Neuronal stem cell (in vitro differentiated cells): Measurements from ENCODE around the gene TMEM221.

Experiments
- DNase-seq: peaks from one replicate; pipeline ENCODE4 v3.0.0-alpha.2; 2013; ENCODE audit warnings: low spot score
- H2AFZ ChIP-seq: one replicate; pipeline ENCODE4 v1.6.1; 2013; ENCODE audit warnings: mild to moderate bottlenecking, low read length, inconsistent platforms
- H2AK5ac ChIP-seq: 2 replicates; pipeline ENCODE4 v1.6.1; 2013; ENCODE audit warnings: low read depth, mild to moderate bottlenecking, inconsistent platforms, low read length, moderate library complexity, mixed read lengths
- H2BK120ac ChIP-seq: 2 replicates; pipeline ENCODE4 v1.6.1; 2013; ENCODE audit warnings: low read depth, mild to moderate bottlenecking, inconsistent platforms, low read length, moderate library complexity, mixed read lengths
- H2BK12ac ChIP-seq: one replicate; pipeline ENCODE4 v1.6.1; 2013; ENCODE audit warnings: low read length, inconsistent platforms
- H2BK15ac ChIP-seq: 2 replicates; pipeline ENCODE4 v1.6.1; 2013; ENCODE audit warnings: mild to moderate bottlenecking, low read length, inconsistent platforms, mixed read lengths
- H2BK5ac ChIP-seq: one replicate; pipeline ENCODE4 v1.6.1; 2013; ENCODE audit warnings: inconsistent platforms, mild to moderate bottlenecking, low read length, moderate library complexity
- H3K14ac ChIP-seq: one replicate; pipeline ENCODE4 v1.6.1; 2013; ENCODE audit warnings: low read length, inconsistent platforms
- H3K18ac ChIP-seq: 2 replicates; pipeline ENCODE4 v1.6.1; 2013; ENCODE audit warnings: low read length, inconsistent platforms
- H3K23ac ChIP-seq: 2 replicates; pipeline ENCODE4 v1.6.1; 2013; ENCODE audit warnings: low read depth, mild to moderate bottlenecking, mixed read lengths, low read length, inconsistent platforms; ENCODE audit not compliant: poor library complexity
- H3K27ac ChIP-seq: replicated peaks from 3 replicates; pipeline ENCODE4 v1.5.1; 2013; ENCODE audit warnings: low read length, inconsistent platforms
- H3K27me3 ChIP-seq, 3 experiments: 2 replicates each; pipeline ENCODE4 v1.6.1; 2013; ENCODE audit warnings: low read length in 3 of 3, mild to moderate bottlenecking in 2 of 3, inconsistent platforms in 1 of 3, low read depth in 1 of 3, mixed read lengths in 1 of 3, moderate library complexity in 1 of 3; ENCODE audit not compliant: control insufficient read depth in 3 of 3, insufficient read depth in 3 of 3
- H3K36me3 ChIP-seq, 2 donors: replicated peaks in 1 of 2; 2 replicates each; pipeline ENCODE4 v1.6.1; 2013; ENCODE audit warnings: low read length in 2 of 2; ENCODE audit not compliant: control insufficient read depth in 2 of 2, insufficient read depth in 2 of 2
- H3K4ac ChIP-seq: 2 replicates; pipeline ENCODE4 v1.6.1; 2013; ENCODE audit warnings: inconsistent platforms, mild to moderate bottlenecking, low read length, moderate library complexity
- H3K4me1 ChIP-seq, 2 donors: 1 replicate in 1 of 2; 2 replicates in 1 of 2; pipeline ENCODE4 v1.6.1; 2013; ENCODE audit warnings: low read length in 2 of 2, low read depth in 1 of 2; ENCODE audit not compliant: control insufficient read depth in 2 of 2, insufficient read depth in 1 of 2
- H3K4me2 ChIP-seq: one replicate; pipeline ENCODE4 v1.6.1; 2013; ENCODE audit warnings: mild to moderate bottlenecking, low read length, inconsistent platforms; ENCODE audit not compliant: insufficient read depth, poor library complexity, severe bottlenecking
- H3K4me3 ChIP-seq, 2 donors: 2 replicates each; pipeline ENCODE4 v1.5.1; 2013; ENCODE audit warnings: low read length in 2 of 2, mild to moderate bottlenecking in 2 of 2, inconsistent platforms in 1 of 2, moderate library complexity in 1 of 2
- H3K79me1 ChIP-seq: one replicate; pipeline ENCODE4 v1.6.1; 2013; ENCODE audit warnings: low read depth, mild to moderate bottlenecking, inconsistent platforms, low read length, moderate library complexity
- H3K9ac ChIP-seq: one replicate; pipeline ENCODE4 v1.6.1; 2013; ENCODE audit warnings: mild to moderate bottlenecking, low read depth, low read length, inconsistent platforms; ENCODE audit not compliant: poor library complexity
- H3K9me3 ChIP-seq, 2 donors: replicated peaks in 1 of 2; 2 replicates each; pipeline versions ENCODE3 to v1.6.1; 2013; ENCODE audit warnings: low read length in 2 of 2, mild to moderate bottlenecking in 2 of 2, inconsistent platforms in 1 of 2, low read depth in 1 of 2, mixed read lengths in 1 of 2, moderate library complexity in 1 of 2; ENCODE audit not compliant: control insufficient read depth in 2 of 2, insufficient read depth in 1 of 2
- H4K8ac ChIP-seq: one replicate; pipeline ENCODE4 v1.6.1; 2013; ENCODE audit warnings: low read depth, mild to moderate bottlenecking, inconsistent platforms, low read length, moderate library complexity
- H4K91ac ChIP-seq: one replicate; pipeline ENCODE4 v1.6.1; 2013; ENCODE audit warnings: low read length, low read depth, mild to moderate bottlenecking, inconsistent platforms; ENCODE audit not compliant: poor library complexity
- WGBS, 2 donors: extraction: QIAGEN DNeasy Blood & Tissue Kit; methylation state at CpG; one replicate each; pipeline ENCODE4 v1.1.7; 2013; ENCODE audit warnings: missing lambda C conversion rate in 2 of 2, mixed read lengths in 1 of 2; ENCODE audit not compliant: insufficient read length in 2 of 2, insufficient replicate concordance in 1 of 2; ENCODE audit errors: extremely low coverage in 2 of 2; 5-methylcytosine and 5-hydroxymethylcytosine counted together

Gene TMEM221

GRCh38 chr19:17447704-17448130 is 751 bp downstream of the TMEM221 start:
- H3K4me3 ChIP-seq: peak overlapping the region; percentile 54 to 83

GRCh38 chr19:17445526-17446165 is 2.8 kb downstream of the TMEM221 start:
- Histone ChIP-seq H2AK5ac (no peak overlapping the region), H3K23ac (no peak overlapping the region), H2BK5ac (no peak overlapping the region), H3K36me3 (no peaks in the 10 kb centered on the region), H2AFZ (no peak overlapping the region), H3K4ac (no peak overlapping the region), H4K91ac (no peak overlapping the region), H2BK120ac (no peak overlapping the region), H3K18ac (no peak overlapping the region), H3K14ac (no peak overlapping the region), H3K9ac (no peak overlapping the region), H3K9me3 (no peaks in the 10 kb centered on the region), H3K27me3 (peaks cover 0 to 11% (median 0%) of the 10 kb centered on the region in 3 experiments), H2BK15ac (no peak overlapping the region), H3K79me1 (no peaks in the 10 kb centered on the region), H3K4me2 (no peak overlapping the region), H3K27ac (no peak overlapping the region), H2BK12ac (no peak overlapping the region), H3K4me1 (peaks cover 0 to 2% of the 10 kb centered on the region in 2 donors), H4K8ac (no peak overlapping the region), H3K4me3 (no peak overlapping the region)
- no peak for DNase-seq
- WGBS, 2 donors: 100% methylated on average over 1 of the region's 1 CpG; no CpG with 5 or more reads in 1 of the 2 donors

More at GRCh38 chr19:17447704-17448130, 751 bp downstream of the TMEM221 start:
- H3K27ac ChIP-seq: no peak overlapping the region
- H3K4ac ChIP-seq: no peak overlapping the region
- H2BK15ac ChIP-seq: peak overlapping the region; percentile 78
- H2BK12ac ChIP-seq: no peak overlapping the region
- peak overlapping the region; percentile 64 for H3K14ac ChIP-seq
- no CpG with 5 or more reads among the region's 5 CpGs for WGBS, 2 donors
- peak overlapping the region; percentile 72 for H4K91ac ChIP-seq
- DNase-seq: no peak
- no peaks in the 10 kb centered on the region for H3K9me3 ChIP-seq
- no peak overlapping the region for H3K23ac ChIP-seq
- H3K27me3 ChIP-seq: peaks cover 0 to 11% (median 0%) of the 10 kb centered on the region in 3 experiments
- H3K18ac ChIP-seq: peak overlapping the region; percentile 98
- peak overlapping the region; percentile 80 for H3K4me2 ChIP-seq
- peaks cover 0 to 2% of the 10 kb centered on the region in 2 donors for H3K4me1 ChIP-seq
- H3K9ac ChIP-seq: peak overlapping the region; percentile 95
- H2BK5ac ChIP-seq: no peak overlapping the region
- H3K79me1 ChIP-seq: no peaks in the 10 kb centered on the region
- H4K8ac ChIP-seq: no peak overlapping the region
- no peaks in the 10 kb centered on the region for H3K36me3 ChIP-seq
- peak overlapping the region; percentile 99 for H2AFZ ChIP-seq
- H2BK120ac ChIP-seq: no peak overlapping the region
- H2AK5ac ChIP-seq: no peak overlapping the region

GRCh38 chr19:17441241-17442021 is 7.0 kb downstream of the TMEM221 start:
- no peak overlapping the region for H2BK120ac ChIP-seq
- no peak overlapping the region for H3K4ac ChIP-seq
- no peak overlapping the region for H2AFZ ChIP-seq
- no peak overlapping the region for H4K91ac ChIP-seq
- H3K9me3 ChIP-seq: no peaks in the 10 kb centered on the region
- H2BK15ac ChIP-seq: no peak overlapping the region
- no peak overlapping the region for H3K14ac ChIP-seq
- H3K27ac ChIP-seq: no peak overlapping the region
- H4K8ac ChIP-seq: no peak overlapping the region
- H3K4me3 ChIP-seq: no peak overlapping the region
- H3K18ac ChIP-seq: no peak overlapping the region
- no peak overlapping the region for H3K4me2 ChIP-seq
- WGBS, 2 donors: no CpG with 5 or more reads among the region's 8 CpGs
- no peaks in the 10 kb centered on the region for H3K27me3 ChIP-seq
- no peak for DNase-seq
- H3K4me1 ChIP-seq: no peaks in the 10 kb centered on the region
- no peak overlapping the region for H3K9ac ChIP-seq
- no peak overlapping the region for H2AK5ac ChIP-seq
- no peak overlapping the region for H2BK12ac ChIP-seq
- H2BK5ac ChIP-seq: no peak overlapping the region
- H3K23ac ChIP-seq: no peak overlapping the region
- no peaks in the 10 kb centered on the region for H3K79me1 ChIP-seq
- H3K36me3 ChIP-seq: no peaks in the 10 kb centered on the region

- no peak overlapping the region for H2AFZ ChIP-seq
- no peak overlapping the region for H3K4me3 ChIP-seq
- no peak overlapping the region for H3K9ac ChIP-seq
- H3K14ac ChIP-seq: no peak overlapping the region
- peaks cover 0 to 3% of the 10 kb centered on the region in 2 donors for H3K9me3 ChIP-seq
- H4K8ac ChIP-seq: no peak overlapping the region
- H3K27ac ChIP-seq: no peak overlapping the region
- H2BK15ac ChIP-seq: no peak overlapping the region
- H3K4me1 ChIP-seq: no peaks in the 10 kb centered on the region
- H3K18ac ChIP-seq: no peak overlapping the region
- no peak overlapping the region for H2BK120ac ChIP-seq
- no peak overlapping the region for H3K4me2 ChIP-seq
- H3K23ac ChIP-seq: no peak overlapping the region
- H4K91ac ChIP-seq: no peak overlapping the region
- H2AK5ac ChIP-seq: no peak overlapping the region
- no peak for DNase-seq
- peaks cover 0 to 3% of the 10 kb centered on the region in 2 donors for H3K36me3 ChIP-seq
- H3K79me1 ChIP-seq: peaks cover 3% of the 10 kb centered on the region
- no peak overlapping the region for H2BK5ac ChIP-seq
- no CpG with 5 or more reads among the region's 7 CpGs for WGBS, 2 donors
- no peak overlapping the region for H2BK12ac ChIP-seq
- no peaks in the 10 kb centered on the region for H3K27me3 ChIP-seq
- no peak overlapping the region for H3K4ac ChIP-seq
Observed at GRCh38 chr19:17436874-17437267, 11.6 kb downstream of the TMEM221 start.
